DOHH2 (cell line): ENCODE measurements around the gene CFAP57.

Experiments
- H3F3A ChIP-seq: fragments of 200-600 bp; sonication (generic), shearing (Covaris generic); 2 replicates; pipeline ENCODE4 v1.6.0; 2016; ENCODE audit warnings: antibody characterized with exemption, mild to moderate bottlenecking; ENCODE audit not compliant: control insufficient read depth, insufficient read depth
- H3K27ac ChIP-seq: fragments of 200-600 bp; sonication (generic); 2 replicates; pipeline ENCODE4 v1.5.1; 2014; ENCODE audit warnings: low read depth, mild to moderate bottlenecking, low read length, moderate library complexity
- H3K27me3 ChIP-seq: fragments of 200-600 bp; sonication (generic); 2 replicates; pipeline ENCODE4 v1.6.1; 2014; ENCODE audit warnings: mild to moderate bottlenecking, low read length, mixed read lengths; ENCODE audit not compliant: control insufficient read depth
- H3K36me3 ChIP-seq: fragments of 200-600 bp; sonication (generic); 2 replicates; pipeline ENCODE4 v1.6.1; 2014; ENCODE audit warnings: mild to moderate bottlenecking, low read length, moderate library complexity, mixed read lengths; ENCODE audit not compliant: control insufficient read depth
- H3K4me1 ChIP-seq: fragments of 200-600 bp; sonication (generic); 2 replicates; pipeline ENCODE4 v1.6.1; 2014; ENCODE audit warnings: mild to moderate bottlenecking, low read length, mixed read lengths; ENCODE audit not compliant: control insufficient read depth
- H3K4me2 ChIP-seq: fragments of 200-600 bp; sonication (generic); 2 replicates; pipeline ENCODE4 v1.6.0; 2014; ENCODE audit warnings: mild to moderate bottlenecking, low read length, moderate library complexity
- H3K4me3 ChIP-seq: fragments of 200-600 bp; sonication (generic); 2 replicates; pipeline ENCODE4 v1.5.1; 2014; ENCODE audit warnings: mild to moderate bottlenecking, low read length, mixed read lengths
- H3K79me2 ChIP-seq: fragments of 200-600 bp; sonication (generic); 2 replicates; pipeline ENCODE4 v1.6.1; 2014; ENCODE audit warnings: mild to moderate bottlenecking, low read length, mixed read lengths; ENCODE audit not compliant: control insufficient read depth
- H3K9me2 ChIP-seq: fragments of 200-600 bp; sonication (generic); replicated peaks from 2 replicates; pipeline ENCODE4 v1.6.1; 2014; ENCODE audit warnings: mild to moderate bottlenecking, low read length, mixed read lengths; ENCODE audit not compliant: control insufficient read depth
- H3K9me3 ChIP-seq: fragments of 200-600 bp; sonication (generic); 2 replicates; pipeline ENCODE4 v1.6.1; 2014; ENCODE audit warnings: antibody characterized with exemption, low read length, mixed read lengths; ENCODE audit not compliant: control insufficient read depth, insufficient read depth
- H4K20me1 ChIP-seq: fragments of 200-600 bp; sonication (generic); 2 replicates; pipeline ENCODE4 v1.6.0; 2014; ENCODE audit warnings: low read depth, mild to moderate bottlenecking, antibody characterized with exemption, low read length, moderate library complexity; ENCODE audit not compliant: control insufficient read depth, insufficient read depth
- EZH2phosphoT487 ChIP-seq: fragments of 200-600 bp; sonication (generic); IDR thresholded peaks from 2 replicates; pipeline ENCODE4 v1.6.1; 2017; ENCODE audit warnings: borderline replicate concordance, mild to moderate bottlenecking, antibody characterized with exemption, low read length, moderate library complexity, mixed read lengths
- TF ChIP-seq, protein P1 (sequence below): fragments of 200-600 bp; sonication (generic); IDR thresholded peaks from one replicate; pipeline ENCODE4 v1.5.1; 2014; ENCODE audit warnings: antibody characterized with exemption, mild to moderate bottlenecking, low read depth, low read length; ENCODE audit not compliant: poor library complexity, severe bottlenecking

CFAP57 gene

DNA sequence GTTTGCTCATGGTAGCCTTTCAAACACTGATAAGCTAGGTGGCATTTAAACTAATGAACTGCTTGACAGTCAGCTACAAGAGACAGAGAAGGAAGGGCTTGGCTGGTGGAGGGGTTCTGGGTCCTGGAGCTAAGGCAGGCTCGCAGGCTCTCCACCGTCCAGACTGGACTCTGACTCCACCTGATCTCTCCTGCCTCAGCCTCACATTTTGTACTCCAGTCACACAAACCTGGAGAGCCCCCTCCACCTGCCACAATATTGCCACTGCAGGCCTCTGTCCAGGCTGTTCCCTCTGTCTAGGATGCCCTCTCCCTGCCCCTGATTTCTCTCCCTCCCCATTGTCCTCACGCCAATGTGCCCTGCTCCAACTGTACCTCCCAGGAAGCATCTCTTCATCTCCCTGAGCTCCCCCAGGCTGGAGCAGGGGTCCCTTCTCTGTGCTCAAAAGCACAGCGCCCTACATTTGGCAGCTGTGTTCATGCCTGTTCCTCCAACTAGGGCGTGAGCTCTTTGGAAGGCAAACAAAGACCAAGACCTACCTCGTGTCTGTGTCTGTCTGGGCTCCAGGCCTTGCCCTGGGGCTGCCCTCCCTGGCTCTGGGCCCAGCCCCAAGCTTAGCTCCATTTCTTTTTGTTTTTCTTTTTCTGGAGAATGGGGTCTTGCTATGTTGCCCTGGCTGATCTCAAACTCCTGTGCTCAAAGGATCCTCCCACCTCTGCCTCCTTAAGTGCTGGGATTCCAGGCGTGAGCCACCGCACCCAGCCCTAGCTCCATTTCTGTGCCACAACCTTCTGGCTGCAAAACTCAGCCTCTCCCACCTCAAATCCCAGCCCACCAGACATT lies 131.6 kb downstream of the CFAP57 start:
- no peaks in the 10 kb centered on the region for H4K20me1 ChIP-seq
- H3K27me3 ChIP-seq, result 0 out of 2 replicates have a peak, but pooled peaks cover 3% of the 10 kb centered on the region
- peaks cover 5% of the 10 kb centered on the region; the same call in 1 of the 2 replicates for H3K4me1 ChIP-seq
- H3K27ac ChIP-seq, result no peak overlapping the region
- no peaks in the 10 kb centered on the region for H3K9me3 ChIP-seq
- H3K4me3 ChIP-seq, result no peak overlapping the region
- no peak for TF ChIP-seq EZH2phosphoT487
- TF ChIP-seq, protein P1, sequence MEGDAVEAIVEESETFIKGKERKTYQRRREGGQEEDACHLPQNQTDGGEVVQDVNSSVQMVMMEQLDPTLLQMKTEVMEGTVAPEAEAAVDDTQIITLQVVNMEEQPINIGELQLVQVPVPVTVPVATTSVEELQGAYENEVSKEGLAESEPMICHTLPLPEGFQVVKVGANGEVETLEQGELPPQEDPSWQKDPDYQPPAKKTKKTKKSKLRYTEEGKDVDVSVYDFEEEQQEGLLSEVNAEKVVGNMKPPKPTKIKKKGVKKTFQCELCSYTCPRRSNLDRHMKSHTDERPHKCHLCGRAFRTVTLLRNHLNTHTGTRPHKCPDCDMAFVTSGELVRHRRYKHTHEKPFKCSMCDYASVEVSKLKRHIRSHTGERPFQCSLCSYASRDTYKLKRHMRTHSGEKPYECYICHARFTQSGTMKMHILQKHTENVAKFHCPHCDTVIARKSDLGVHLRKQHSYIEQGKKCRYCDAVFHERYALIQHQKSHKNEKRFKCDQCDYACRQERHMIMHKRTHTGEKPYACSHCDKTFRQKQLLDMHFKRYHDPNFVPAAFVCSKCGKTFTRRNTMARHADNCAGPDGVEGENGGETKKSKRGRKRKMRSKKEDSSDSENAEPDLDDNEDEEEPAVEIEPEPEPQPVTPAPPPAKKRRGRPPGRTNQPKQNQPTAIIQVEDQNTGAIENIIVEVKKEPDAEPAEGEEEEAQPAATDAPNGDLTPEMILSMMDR, result no peak
- H3K36me3 ChIP-seq, result no peaks in the 10 kb centered on the region
- H3K4me2 ChIP-seq, result no peak overlapping the region
- H3K9me2 ChIP-seq, result no peaks in the 10 kb centered on the region
- H3F3A ChIP-seq, result no peaks in the 10 kb centered on the region
- no peaks in the 10 kb centered on the region for H3K79me2 ChIP-seq
